ENCODE results near the gene BTBD9. TPM values are rescaled to one million over a fixed set of nuclear protein-coding genes. Genes with fewer than 3 reads are reported as not detected.

BTBD9 gene
- total RNA-seq, 1 experiment from 2014 or later = 4.7 TPM

DNA sequence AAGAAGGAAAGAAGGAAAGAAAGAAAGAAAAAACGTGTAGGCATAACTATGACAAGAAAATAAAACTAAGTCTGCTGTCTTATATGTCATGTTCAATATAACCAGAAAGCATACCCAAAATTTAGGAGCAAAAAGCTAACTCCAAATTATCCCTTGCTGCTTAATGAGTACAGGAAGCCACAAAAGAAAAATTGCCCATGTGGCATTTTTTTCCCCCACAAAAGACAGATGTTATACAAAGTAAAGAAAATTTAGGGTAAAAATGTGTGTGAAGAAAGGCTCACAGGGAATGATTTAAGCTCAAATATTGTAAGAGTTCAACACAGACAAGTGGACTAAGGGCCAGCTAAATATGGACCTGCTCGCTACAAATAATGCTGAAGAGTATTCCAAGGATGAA, 263.8 kb downstream of the BTBD9 start:
- Histone ChIP-seq H3K27ac (ENCODE audit: low read length) (no peak overlapping the region), H3K4me1 (ENCODE audit: low read length) (no peaks in the 10 kb centered on the region), H3K4me2 (ENCODE audit: low read depth, low read length, poor library complexity, severe bottlenecking) (no peak overlapping the region), H2AFZ (ENCODE audit: low read length) (no peak overlapping the region), H3K9me2 (replicated peaks; ENCODE audit: insufficient read depth, low read length) (no peaks in the 10 kb centered on the region), H3K9me3 (ENCODE audit: low read length) (no peaks in the 10 kb centered on the region), H3K79me2 (ENCODE audit: low read length) (no peaks in the 10 kb centered on the region), H3K4me3 (ENCODE audit: low read length) (no peak overlapping the region), H3K9ac (ENCODE audit: low read length) (no peak overlapping the region), H3K27me3 (ENCODE audit: low read length) (no peaks in the 10 kb centered on the region), H3K36me3 (ENCODE audit: insufficient read depth, low read length) (no peaks in the 10 kb centered on the region), H4K20me1 (ENCODE audit: insufficient read depth, low read depth, low read length) (0 out of 2 replicates have a peak, but pooled peaks cover 2% of the 10 kb centered on the region)
- no peak for DNase-seq

DNA sequence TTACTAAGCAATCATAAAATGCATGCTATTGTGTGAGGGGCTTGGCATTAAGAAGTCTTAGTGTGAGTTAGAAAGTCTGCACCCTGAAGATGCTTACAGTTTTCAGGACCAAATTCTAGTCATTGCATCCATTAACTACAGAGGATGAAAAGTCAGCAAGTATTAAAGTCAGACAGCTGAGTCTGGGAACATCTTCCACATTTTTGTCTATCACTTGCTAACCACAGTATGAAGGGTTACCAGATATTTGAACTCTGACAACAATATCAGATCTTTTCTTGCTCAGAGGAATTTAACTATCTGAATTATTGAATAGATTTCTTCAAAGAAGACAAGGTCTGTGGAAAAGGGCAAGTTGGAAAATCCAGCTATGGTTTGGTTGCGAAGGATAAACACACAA, 264.4 kb downstream of the BTBD9 start:
- H3K36me3 ChIP-seq (ENCODE audit: insufficient read depth, low read length) = no peaks in the 10 kb centered on the region
- no peaks in the 10 kb centered on the region for H3K27me3 ChIP-seq (ENCODE audit: low read length)
- no peaks in the 10 kb centered on the region for H3K9me2 ChIP-seq (replicated peaks; ENCODE audit: insufficient read depth, low read length)
- no peak for DNase-seq
- H2AFZ ChIP-seq (ENCODE audit: low read length) = no peak overlapping the region
- H3K9ac ChIP-seq (ENCODE audit: low read length) = no peak overlapping the region
- no peak overlapping the region for H3K4me2 ChIP-seq (ENCODE audit: low read depth, low read length, poor library complexity, severe bottlenecking)
- 0 out of 2 replicates have a peak, but pooled peaks cover 3% of the 10 kb centered on the region for H4K20me1 ChIP-seq (ENCODE audit: insufficient read depth, low read depth, low read length)
- H3K4me3 ChIP-seq (ENCODE audit: low read length) = no peak overlapping the region
- no peak overlapping the region for H3K27ac ChIP-seq (ENCODE audit: low read length)
- H3K79me2 ChIP-seq (ENCODE audit: low read length) = no peaks in the 10 kb centered on the region
- no peaks in the 10 kb centered on the region for H3K4me1 ChIP-seq (ENCODE audit: low read length)
- no peaks in the 10 kb centered on the region for H3K9me3 ChIP-seq (ENCODE audit: low read length)

DNA sequence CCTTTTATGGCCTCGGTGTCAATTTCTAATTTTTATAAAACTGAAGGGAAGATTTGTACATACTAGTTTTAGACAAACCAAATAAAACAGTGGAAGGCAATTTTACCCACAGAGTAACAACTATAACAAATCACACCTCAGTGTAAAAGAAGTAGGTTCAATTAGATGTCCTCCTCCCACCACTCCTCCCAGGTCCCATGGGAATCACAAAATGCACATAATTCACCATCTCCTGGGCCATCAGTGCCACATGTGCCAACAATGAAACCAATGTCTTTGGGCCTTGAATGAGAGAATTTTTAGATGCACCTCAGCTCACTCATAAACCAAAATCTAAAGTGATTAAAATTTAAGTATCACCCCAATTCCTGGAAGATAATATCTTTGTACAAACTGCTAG, 267.8 kb downstream of the BTBD9 start:
- no peak for DNase-seq
- Histone ChIP-seq H3K27me3 (ENCODE audit: low read length) (no peaks in the 10 kb centered on the region), H3K4me3 (ENCODE audit: low read length) (no peak overlapping the region), H4K20me1 (ENCODE audit: insufficient read depth, low read depth, low read length) (0 out of 2 replicates have a peak, but pooled peaks cover 6% of the 10 kb centered on the region), H3K9ac (ENCODE audit: low read length) (no peak overlapping the region), H3K9me3 (ENCODE audit: low read length) (no peaks in the 10 kb centered on the region), H3K27ac (ENCODE audit: low read length) (no peak overlapping the region), H3K79me2 (ENCODE audit: low read length) (no peaks in the 10 kb centered on the region), H3K9me2 (replicated peaks; ENCODE audit: insufficient read depth, low read length) (no peaks in the 10 kb centered on the region), H3K4me2 (ENCODE audit: low read depth, low read length, poor library complexity, severe bottlenecking) (no peak overlapping the region), H3K4me1 (ENCODE audit: low read length) (no peaks in the 10 kb centered on the region), H3K36me3 (ENCODE audit: insufficient read depth, low read length) (no peaks in the 10 kb centered on the region), H2AFZ (ENCODE audit: low read length) (no peak overlapping the region)

DNA sequence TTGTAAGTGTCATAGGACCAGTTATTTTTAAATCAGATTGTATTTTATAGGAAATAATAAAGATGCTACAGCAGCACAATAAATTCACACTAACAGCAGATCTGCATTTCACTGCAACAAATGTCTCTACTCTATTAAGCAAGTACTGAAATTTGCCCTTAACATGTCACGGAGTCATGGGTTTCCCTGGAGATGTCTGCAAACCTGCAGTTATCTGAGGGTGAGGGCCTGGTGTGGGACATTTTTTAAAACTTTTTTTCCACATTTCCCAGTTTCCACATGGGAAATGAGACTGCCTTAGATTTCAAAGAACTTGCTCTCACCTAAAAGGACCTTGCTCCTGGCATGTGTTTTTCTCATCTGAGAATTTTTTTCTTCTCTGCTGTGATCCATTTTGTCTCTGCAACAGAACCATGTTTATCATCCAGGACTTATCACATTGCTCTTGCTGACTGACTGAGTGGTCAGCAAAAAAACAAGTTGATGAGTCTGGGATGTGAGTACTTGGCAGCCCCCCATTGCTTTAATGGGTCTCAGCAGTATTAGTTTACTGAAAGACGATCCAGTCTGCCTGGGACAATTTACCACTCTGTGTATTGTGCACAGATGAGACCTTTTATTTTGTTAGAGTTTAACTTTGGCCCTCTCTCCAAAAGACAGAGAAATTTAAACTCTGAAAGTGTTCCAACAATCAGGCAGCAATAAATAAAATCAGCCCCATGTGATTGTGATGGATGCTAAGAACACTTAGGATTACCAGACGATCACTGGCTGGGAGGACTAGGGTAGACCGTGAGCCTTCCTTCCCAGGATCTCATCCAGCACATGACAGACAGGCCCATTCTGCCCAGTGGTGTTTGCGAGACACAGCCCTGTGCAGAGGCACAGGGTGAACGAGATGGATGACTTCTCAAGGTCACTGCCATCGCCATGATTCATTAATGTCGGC, 268.8 kb downstream of the BTBD9 start:
- Histone ChIP-seq H3K27ac (ENCODE audit: low read length) (no peak overlapping the region), H3K4me3 (ENCODE audit: low read length) (no peak overlapping the region), H3K36me3 (ENCODE audit: insufficient read depth, low read length) (no peaks in the 10 kb centered on the region), H3K4me1 (ENCODE audit: low read length) (no peaks in the 10 kb centered on the region), H3K9ac (ENCODE audit: low read length) (no peak overlapping the region), H2AFZ (ENCODE audit: low read length) (no peak overlapping the region), H3K4me2 (ENCODE audit: low read depth, low read length, poor library complexity, severe bottlenecking) (no peak overlapping the region), H3K9me3 (ENCODE audit: low read length) (no peaks in the 10 kb centered on the region), H3K79me2 (ENCODE audit: low read length) (no peaks in the 10 kb centered on the region), H4K20me1 (ENCODE audit: insufficient read depth, low read depth, low read length) (0 out of 2 replicates have a peak, but pooled peaks cover 6% of the 10 kb centered on the region), H3K9me2 (replicated peaks; ENCODE audit: insufficient read depth, low read length) (no peaks in the 10 kb centered on the region), H3K27me3 (ENCODE audit: low read length) (no peaks in the 10 kb centered on the region)
- no peak for DNase-seq

DNA sequence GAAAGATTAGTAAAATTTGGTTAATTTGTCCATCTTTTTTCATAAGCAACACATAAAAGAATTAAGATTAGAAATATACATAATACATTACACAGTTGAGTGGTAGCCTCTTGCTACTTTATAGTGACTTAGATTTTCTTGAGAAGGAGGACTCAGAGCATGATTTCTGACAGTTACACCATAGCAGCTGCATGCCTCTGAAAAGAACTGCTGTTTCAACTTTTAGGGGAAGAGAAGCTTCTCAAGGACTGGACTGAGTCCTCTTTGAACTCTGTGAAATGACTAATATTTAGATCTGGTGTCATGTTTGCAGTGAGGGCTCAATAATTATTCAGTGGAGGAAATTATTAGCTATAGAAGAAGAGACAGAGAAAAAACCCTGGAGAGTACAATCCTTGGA, 272.5 kb downstream of the BTBD9 start:
- peaks cover 6% of the 10 kb centered on the region; the same call in 1 of the 2 replicates for H4K20me1 ChIP-seq (ENCODE audit: insufficient read depth, low read depth, low read length)
- no peaks in the 10 kb centered on the region for H3K27me3 ChIP-seq (ENCODE audit: low read length)
- H3K9ac ChIP-seq (ENCODE audit: low read length) = no peak overlapping the region
- DNase-seq = no peak
- H3K4me3 ChIP-seq (ENCODE audit: low read length) = no peak overlapping the region
- no peak overlapping the region for H3K27ac ChIP-seq (ENCODE audit: low read length)
- H2AFZ ChIP-seq (ENCODE audit: low read length) = no peak overlapping the region
- no peaks in the 10 kb centered on the region for H3K9me3 ChIP-seq (ENCODE audit: low read length)
- H3K79me2 ChIP-seq (ENCODE audit: low read length) = no peaks in the 10 kb centered on the region
- no peaks in the 10 kb centered on the region for H3K9me2 ChIP-seq (replicated peaks; ENCODE audit: insufficient read depth, low read length)
- no peaks in the 10 kb centered on the region for H3K4me1 ChIP-seq (ENCODE audit: low read length)
- H3K4me2 ChIP-seq (ENCODE audit: low read depth, low read length, poor library complexity, severe bottlenecking) = no peak overlapping the region
- H3K36me3 ChIP-seq (ENCODE audit: insufficient read depth, low read length) = no peaks in the 10 kb centered on the region

DNA sequence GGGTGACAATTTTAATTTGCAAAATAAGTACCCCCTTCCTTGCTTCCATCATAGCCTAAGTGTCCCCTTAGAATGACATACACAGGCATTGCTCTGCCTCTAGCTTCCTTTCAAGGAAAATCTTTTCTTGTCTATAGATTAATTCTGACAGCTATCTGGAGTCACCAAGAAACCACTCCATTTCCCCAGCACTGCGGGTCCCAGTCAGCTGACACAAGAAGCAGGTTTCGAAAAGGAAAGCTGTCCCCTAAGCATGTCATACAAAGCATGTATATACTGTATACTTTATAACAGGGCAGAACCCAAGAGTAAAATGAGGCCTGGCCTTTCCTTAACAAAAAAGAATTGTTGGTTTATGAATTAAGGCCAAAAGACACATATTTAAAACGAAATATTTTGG, 273.5 kb downstream of the BTBD9 start:
- no peaks in the 10 kb centered on the region for H3K9me2 ChIP-seq (replicated peaks; ENCODE audit: insufficient read depth, low read length)
- no peaks in the 10 kb centered on the region for H3K79me2 ChIP-seq (ENCODE audit: low read length)
- peaks cover 6% of the 10 kb centered on the region; the same call in 1 of the 2 replicates for H4K20me1 ChIP-seq (ENCODE audit: insufficient read depth, low read depth, low read length)
- no peak overlapping the region for H3K4me2 ChIP-seq (ENCODE audit: low read depth, low read length, poor library complexity, severe bottlenecking)
- H3K4me1 ChIP-seq (ENCODE audit: low read length) = no peaks in the 10 kb centered on the region
- no peak overlapping the region for H3K27ac ChIP-seq (ENCODE audit: low read length)
- DNase-seq = no peak
- H2AFZ ChIP-seq (ENCODE audit: low read length) = no peak overlapping the region
- H3K27me3 ChIP-seq (ENCODE audit: low read length) = no peaks in the 10 kb centered on the region
- no peaks in the 10 kb centered on the region for H3K36me3 ChIP-seq (ENCODE audit: insufficient read depth, low read length)
- no peak overlapping the region for H3K9ac ChIP-seq (ENCODE audit: low read length)
- H3K4me3 ChIP-seq (ENCODE audit: low read length) = no peak overlapping the region
- no peaks in the 10 kb centered on the region for H3K9me3 ChIP-seq (ENCODE audit: low read length)

DNA sequence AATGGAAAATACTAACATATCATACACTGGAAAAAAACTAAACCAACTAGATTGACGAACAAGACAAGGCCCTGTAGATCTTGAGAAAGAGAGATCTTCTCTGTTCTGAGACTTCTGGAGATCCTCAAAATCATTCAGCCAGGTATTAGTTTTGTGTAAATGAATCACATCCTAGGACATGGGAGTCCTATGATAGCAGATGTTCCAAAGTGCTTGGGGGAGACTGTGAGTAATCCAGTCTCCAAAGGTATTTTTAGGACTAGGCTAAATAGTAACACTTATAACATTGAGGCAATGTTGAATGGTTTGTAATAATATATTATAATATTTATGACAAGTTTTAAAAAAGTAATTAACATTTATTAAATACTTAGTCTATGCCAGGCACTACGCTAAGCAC, 275.0 kb downstream of the BTBD9 start:
- H3K27ac ChIP-seq (ENCODE audit: low read length) = no peak overlapping the region
- no peak overlapping the region for H3K4me2 ChIP-seq (ENCODE audit: low read depth, low read length, poor library complexity, severe bottlenecking)
- no peak overlapping the region for H3K9ac ChIP-seq (ENCODE audit: low read length)
- H3K9me2 ChIP-seq (replicated peaks; ENCODE audit: insufficient read depth, low read length) = no peaks in the 10 kb centered on the region
- peaks cover under 1% of the 10 kb centered on the region; the same call in 1 of the 2 replicates for H4K20me1 ChIP-seq (ENCODE audit: insufficient read depth, low read depth, low read length)
- no peaks in the 10 kb centered on the region for H3K27me3 ChIP-seq (ENCODE audit: low read length)
- no peaks in the 10 kb centered on the region for H3K79me2 ChIP-seq (ENCODE audit: low read length)
- H3K36me3 ChIP-seq (ENCODE audit: insufficient read depth, low read length) = no peaks in the 10 kb centered on the region
- H3K4me3 ChIP-seq (ENCODE audit: low read length) = no peak overlapping the region
- no peaks in the 10 kb centered on the region for H3K9me3 ChIP-seq (ENCODE audit: low read length)
- no peak overlapping the region for H2AFZ ChIP-seq (ENCODE audit: low read length)
- no peak for DNase-seq
- H3K4me1 ChIP-seq (ENCODE audit: low read length) = no peaks in the 10 kb centered on the region

DNA sequence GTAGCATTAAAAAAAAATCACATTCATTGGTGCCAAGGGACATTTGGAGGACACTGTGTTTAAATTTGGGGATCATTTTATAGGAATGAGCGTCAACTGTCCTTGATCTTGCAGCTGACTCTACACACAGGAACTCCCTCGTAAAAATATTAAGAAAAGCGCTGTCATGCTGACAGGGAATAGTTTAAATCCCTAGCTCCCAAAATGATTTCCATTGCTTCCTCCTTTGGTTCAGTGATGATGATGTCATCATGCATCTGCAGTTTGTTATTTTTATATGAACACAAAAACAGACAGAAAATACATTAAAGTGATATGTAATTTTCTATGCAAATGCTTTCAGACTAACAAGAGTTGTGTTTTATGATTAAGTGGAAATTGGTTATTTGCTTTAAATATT, 275.6 kb downstream of the BTBD9 start:
- Histone ChIP-seq H3K4me3 (ENCODE audit: low read length) (no peak overlapping the region), H3K9me2 (replicated peaks; ENCODE audit: insufficient read depth, low read length) (no peaks in the 10 kb centered on the region), H3K36me3 (ENCODE audit: insufficient read depth, low read length) (no peaks in the 10 kb centered on the region), H3K9ac (ENCODE audit: low read length) (no peak overlapping the region), H4K20me1 (ENCODE audit: insufficient read depth, low read depth, low read length) (peaks cover 4% of the 10 kb centered on the region; the same call in 1 of the 2 replicates), H3K4me1 (ENCODE audit: low read length) (no peaks in the 10 kb centered on the region), H3K27me3 (ENCODE audit: low read length) (no peaks in the 10 kb centered on the region), H3K27ac (ENCODE audit: low read length) (no peak overlapping the region), H3K4me2 (ENCODE audit: low read depth, low read length, poor library complexity, severe bottlenecking) (no peak overlapping the region), H2AFZ (ENCODE audit: low read length) (no peak overlapping the region), H3K79me2 (ENCODE audit: low read length) (no peaks in the 10 kb centered on the region), H3K9me3 (ENCODE audit: low read length) (no peaks in the 10 kb centered on the region)
- DNase-seq = no peak

All from Karpas-422 (cell line).